Thyroid gland (tissue), 4 donors: ENCODE measurements around the gene MAP2K5. TPM values are rescaled to one million over a fixed set of nuclear protein-coding genes. Genes with fewer than 3 reads are reported as not detected.
A peak's percentile ranks its signal among the peaks of the same experiment; 100 is the strongest.

Experiments
- DNase-seq, 2 donors: peaks; one replicate each; pipeline ENCODE4 v3.0.0-alpha.2; 2019
- H3K27ac ChIP-seq, 3 donors: fragments of 200-600 bp; sonication (generic); 1 replicate in 2 of 3; 2 replicates in 1 of 3; pipeline ENCODE4 v1.5.1; 2016 to 2019; ENCODE audit warnings: mild to moderate bottlenecking in 1 of 3, moderate library complexity in 1 of 3
- H3K27me3 ChIP-seq: fragments of 200-600 bp; sonication (generic); one replicate; pipeline ENCODE4 v1.5.1; 2019
- H3K36me3 ChIP-seq, 2 donors: fragments of 200-600 bp; sonication (generic); one replicate each; pipeline ENCODE4 v1.5.1; 2016 to 2019
- H3K4me1 ChIP-seq, 2 donors: fragments of 200-600 bp; sonication (generic); one replicate each; pipeline ENCODE4 v1.5.1; 2017 to 2019
- H3K4me3 ChIP-seq, 3 donors: fragments of 200-600 bp; sonication (generic); replicated peaks in 1 of 3; 1 replicate in 2 of 3; 2 replicates in 1 of 3; pipeline ENCODE4 v1.5.1; 2016; ENCODE audit warnings: mild to moderate bottlenecking in 1 of 3
- H3K9me3 ChIP-seq: fragments of 200-600 bp; sonication (generic); one replicate; pipeline ENCODE4 v1.5.1; 2017
- POLR2A ChIP-seq, 2 donors: fragments of 450-650 bp; IDR thresholded peaks; one replicate each; pipeline ENCODE4 v1.6.1; 2017; ENCODE audit warnings: antibody characterized with exemption in 2 of 2, mild to moderate bottlenecking in 2 of 2, moderate library complexity in 1 of 2
- WGBS, 2 donors: methylation state at CpG; one replicate each; pipeline ENCODE4 v1.1.5; 2017; 5-methylcytosine and 5-hydroxymethylcytosine counted together
- intact Hi-C: fragments of 100-400 bp; cut with DNase I; formaldehyde crosslinking; loops from one replicate; pipeline ENCODE4 v1.15.1; 2023
- total RNA-seq, 4 donors: library from RNA; depleted of rRNA; stranded (reverse); fragments of >200 nt; gene quantifications; one replicate each; pipeline ENCODE4 v1.2.3, GENCODE V29; 2016
- TF ChIP-seq, protein P1 (sequence below), 6 experiments: fragments of 200-600 bp in 3 of 6; fragments of 450-650 bp in 3 of 6; sonication (generic) in 3 of 6; IDR thresholded peaks; one replicate each; pipeline ENCODE4 v1.5.1; 2016 to 2019; ENCODE audit warnings: antibody characterized with exemption in 6 of 6, mild to moderate bottlenecking in 2 of 6, inconsistent platforms in 1 of 6, moderate library complexity in 1 of 6

MAP2K5 gene
- total RNA-seq, 4 donors from 2014 or later, result 10.2 to 32.1 (median 15.9) TPM

DNA sequence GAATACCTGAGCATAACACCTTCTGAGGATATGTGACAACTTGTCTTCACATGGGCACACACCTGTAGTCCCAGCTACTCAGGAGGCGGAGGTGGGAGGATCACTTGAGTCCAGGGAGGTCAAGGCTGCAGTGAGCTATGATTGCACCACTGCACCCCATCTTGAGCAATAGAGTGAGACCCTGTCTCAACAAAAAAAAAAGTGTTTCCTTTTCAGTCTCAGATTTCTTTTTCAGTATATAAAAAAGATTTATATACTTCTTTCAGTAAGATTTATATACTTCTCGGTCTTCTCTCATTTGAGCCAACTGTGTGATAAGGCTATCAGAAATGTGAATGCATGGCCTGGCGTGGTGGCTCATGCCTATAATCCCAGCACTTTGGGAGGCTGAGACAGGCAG lies 197.9 kb downstream of the MAP2K5 start:
- peaks cover 5 to 15% of the 10 kb centered on the region in 2 donors for H3K4me1 ChIP-seq
- TF ChIP-seq, protein P1, sequence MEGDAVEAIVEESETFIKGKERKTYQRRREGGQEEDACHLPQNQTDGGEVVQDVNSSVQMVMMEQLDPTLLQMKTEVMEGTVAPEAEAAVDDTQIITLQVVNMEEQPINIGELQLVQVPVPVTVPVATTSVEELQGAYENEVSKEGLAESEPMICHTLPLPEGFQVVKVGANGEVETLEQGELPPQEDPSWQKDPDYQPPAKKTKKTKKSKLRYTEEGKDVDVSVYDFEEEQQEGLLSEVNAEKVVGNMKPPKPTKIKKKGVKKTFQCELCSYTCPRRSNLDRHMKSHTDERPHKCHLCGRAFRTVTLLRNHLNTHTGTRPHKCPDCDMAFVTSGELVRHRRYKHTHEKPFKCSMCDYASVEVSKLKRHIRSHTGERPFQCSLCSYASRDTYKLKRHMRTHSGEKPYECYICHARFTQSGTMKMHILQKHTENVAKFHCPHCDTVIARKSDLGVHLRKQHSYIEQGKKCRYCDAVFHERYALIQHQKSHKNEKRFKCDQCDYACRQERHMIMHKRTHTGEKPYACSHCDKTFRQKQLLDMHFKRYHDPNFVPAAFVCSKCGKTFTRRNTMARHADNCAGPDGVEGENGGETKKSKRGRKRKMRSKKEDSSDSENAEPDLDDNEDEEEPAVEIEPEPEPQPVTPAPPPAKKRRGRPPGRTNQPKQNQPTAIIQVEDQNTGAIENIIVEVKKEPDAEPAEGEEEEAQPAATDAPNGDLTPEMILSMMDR (IDR thresholded peaks at IDR 0.05), result no peak
- no peak for TF ChIP-seq POLR2A (IDR thresholded peaks at IDR 0.05)
- H3K36me3 ChIP-seq, result no peaks in the 10 kb centered on the region
- H3K9me3 ChIP-seq, result no peaks in the 10 kb centered on the region
- intact Hi-C loops, result no loop called here
- peak in 1 of 2 donors; percentile 17 for DNase-seq
- 96 to 98% methylated on average over 3 of the region's 3 CpGs for WGBS, 2 donors
- H3K27ac ChIP-seq, result no peak overlapping the region
- no peaks in the 10 kb centered on the region for H3K27me3 ChIP-seq
- no peak overlapping the region for H3K4me3 ChIP-seq

DNA sequence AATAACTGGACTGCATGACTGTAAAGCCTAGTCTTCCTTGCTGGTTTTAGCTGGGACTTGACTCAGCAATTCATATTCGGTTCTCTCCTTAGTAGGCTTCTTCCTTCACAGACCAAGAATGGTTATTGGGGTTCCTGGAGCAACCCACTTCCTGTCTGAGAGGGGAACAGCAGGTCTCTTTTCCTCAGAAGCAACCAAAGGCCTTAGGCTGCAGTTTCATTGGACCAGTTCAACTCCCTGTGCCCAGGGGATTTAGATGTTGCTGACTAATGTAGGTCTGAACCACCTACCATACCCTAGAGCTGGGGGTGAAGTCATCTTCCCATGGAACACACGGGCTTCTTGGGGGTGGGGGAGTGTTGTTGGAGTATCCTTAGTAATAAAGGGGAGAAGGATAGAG lies 198.8 kb downstream of the MAP2K5 start:
- intact Hi-C loops, result no loop called here
- H3K27me3 ChIP-seq, result no peaks in the 10 kb centered on the region
- DNase-seq, result no peak
- no peaks in the 10 kb centered on the region for H3K36me3 ChIP-seq
- H3K4me1 ChIP-seq, result peaks cover 5 to 15% of the 10 kb centered on the region in 2 donors
- H3K9me3 ChIP-seq, result no peaks in the 10 kb centered on the region
- TF ChIP-seq POLR2A (IDR thresholded peaks at IDR 0.05), result no peak
- TF ChIP-seq, protein P1 (IDR thresholded peaks at IDR 0.05), result no peak
- no peak overlapping the region for H3K27ac ChIP-seq
- H3K4me3 ChIP-seq, result no peak overlapping the region
- 89 to 90% methylated on average over 2 of the region's 2 CpGs for WGBS, 2 donors

DNA sequence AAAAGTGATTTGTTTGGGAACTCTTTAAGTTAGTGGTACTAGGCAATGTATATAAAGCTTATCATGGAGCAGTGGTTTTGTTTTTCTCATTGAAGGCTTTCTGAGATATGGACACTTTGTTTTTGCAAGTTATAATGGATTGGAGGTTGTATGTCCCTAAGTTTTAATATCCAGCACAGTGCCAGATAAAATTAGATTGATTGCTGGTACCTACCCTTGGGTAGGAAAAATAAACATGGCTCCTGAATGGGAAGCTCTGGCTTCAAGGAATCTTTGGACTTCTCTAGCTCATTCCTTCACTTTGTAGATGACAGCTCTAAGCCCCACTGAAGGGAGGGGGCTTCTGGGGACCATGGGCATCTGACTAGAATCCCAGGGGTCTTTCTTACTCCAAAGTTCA lies 201.1 kb downstream of the MAP2K5 start:
- intact Hi-C loops, result no loop called here
- Histone ChIP-seq H3K9me3 (no peaks in the 10 kb centered on the region), H3K27me3 (no peaks in the 10 kb centered on the region), H3K4me1 (peaks cover under 1 to 11% of the 10 kb centered on the region in 2 donors), H3K4me3 (no peak overlapping the region), H3K36me3 (no peaks in the 10 kb centered on the region), H3K27ac (no peak overlapping the region)
- TF ChIP-seq, protein P1 (IDR thresholded peaks at IDR 0.05), result no peak
- TF ChIP-seq POLR2A (IDR thresholded peaks at IDR 0.05), result no peak
- DNase-seq, result no peak

DNA sequence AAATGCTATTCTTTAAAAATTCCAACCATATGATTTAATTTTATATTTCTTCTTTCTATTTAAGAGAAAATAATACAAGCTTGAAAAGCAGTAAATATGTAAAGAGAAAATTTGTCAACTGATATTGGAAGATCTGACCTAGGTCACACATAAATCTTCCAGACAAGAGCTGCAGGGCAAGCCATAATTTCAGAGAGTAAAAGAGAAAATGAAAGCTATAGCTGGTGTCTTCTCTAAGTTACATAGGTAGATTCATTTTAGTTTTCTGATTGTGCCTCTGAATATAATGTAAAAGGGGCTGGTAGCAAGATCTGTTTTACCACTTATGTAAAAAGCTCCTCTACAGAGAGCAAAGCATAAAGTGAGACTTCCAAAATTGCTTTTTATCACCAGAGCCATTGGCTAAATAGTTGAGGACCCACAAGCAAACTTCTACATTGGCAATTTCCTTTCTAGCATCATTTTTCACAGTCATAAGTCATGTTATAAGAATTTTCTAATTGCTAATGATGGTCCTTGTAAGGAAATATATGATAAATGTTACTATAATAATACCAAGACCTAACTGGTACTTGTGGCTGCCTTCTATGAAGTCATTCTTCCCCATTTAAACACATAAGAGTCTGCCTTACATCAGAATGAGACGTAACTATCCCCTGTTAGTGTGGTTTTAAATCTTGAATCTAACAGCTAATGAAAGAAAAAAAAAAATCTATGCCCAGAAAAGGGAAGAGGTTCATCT lies 202.0 kb downstream of the MAP2K5 start:
- WGBS, 2 donors, result 96 to 97% methylated on average over 1 of the region's 1 CpG
- no peak for TF ChIP-seq POLR2A (IDR thresholded peaks at IDR 0.05)
- TF ChIP-seq, protein P1 (IDR thresholded peaks at IDR 0.05), result no peak

More for the DNA sequence above, 202.0 kb downstream of the MAP2K5 start:
- intact Hi-C loops, result no loop called here
- Histone ChIP-seq H3K4me3 (no peak overlapping the region), H3K27ac (no peak overlapping the region), H3K4me1 (peaks cover 0 to 7% of the 10 kb centered on the region in 2 donors), H3K9me3 (no peaks in the 10 kb centered on the region), H3K27me3 (no peaks in the 10 kb centered on the region), H3K36me3 (no peaks in the 10 kb centered on the region)
- no peak for DNase-seq
